Fibroblast of the aortic adventitia (primary cell): ENCODE measurements around the gene APBA1. TPM values are rescaled to one million over a fixed set of nuclear protein-coding genes. Genes with fewer than 3 reads are reported as not detected.
A peak's percentile ranks its signal among the peaks of the same experiment; 100 is the strongest.

Source experiments
- DNase-seq: peaks from one replicate; pipeline ENCODE4 v3.0.0-alpha.2; 2010; ENCODE audit warnings: low read depth
- H3K4me3 ChIP-seq: 2 replicates; pipeline ENCODE4 v1.5.1; 2011; ENCODE audit warnings: low read depth, mild to moderate bottlenecking, control low read depth, low read length, moderate library complexity
- CTCF ChIP-seq: IDR thresholded peaks from 2 replicates; pipeline ENCODE4 v1.5.1; 2011; ENCODE audit warnings: mild to moderate bottlenecking, low read length, control low read depth, inconsistent platforms; ENCODE audit not compliant: insufficient read depth
- total RNA-seq: library from RNA; depleted of rRNA; stranded (reverse); fragments of >200 nt; gene quantifications from 2 replicates; pipeline ENCODE4 v1.2.3, GENCODE V29; 2012; ENCODE audit warnings: low replicate concordance

Gene APBA1
- total RNA-seq, 1 donor = 12.4 TPM

GRCh38 chr9:69660304-69660703 lies 11.9 kb downstream of the APBA1 start:
- no peak for DNase-seq
- no peak overlapping the region for H3K4me3 ChIP-seq
- TF ChIP-seq CTCF = no peak

GRCh38 chr9:69658987-69659675 lies 13.0 kb downstream of the APBA1 start:
- no peak for TF ChIP-seq CTCF
- H3K4me3 ChIP-seq = no peak overlapping the region
- no peak for DNase-seq

- TF ChIP-seq CTCF = no peak
- no peak for DNase-seq
- no peak overlapping the region for H3K4me3 ChIP-seq
Observed at GRCh38 chr9:69657269-69657668, 14.9 kb downstream of the APBA1 start.

- H3K4me3 ChIP-seq = no peak overlapping the region
- TF ChIP-seq CTCF = no peak
- DNase-seq = no peak
Observed at GRCh38 chr9:69655065-69655464, 17.1 kb downstream of the APBA1 start.

- no peak overlapping the region for H3K4me3 ChIP-seq
- no peak for TF ChIP-seq CTCF
- DNase-seq = no peak
Observed at GRCh38 chr9:69653261-69653660, 18.9 kb downstream of the APBA1 start.

GRCh38 chr9:69649566-69650250 lies 22.5 kb downstream of the APBA1 start:
- no peak overlapping the region for H3K4me3 ChIP-seq
- no peak for TF ChIP-seq CTCF
- DNase-seq = peak; percentile 59
